Glutamatergic neuron (in vitro differentiated cells): ENCODE data around the gene PPM1L. TPM values are rescaled to one million over a fixed set of nuclear protein-coding genes. Genes with fewer than 3 reads are reported as not detected.

ENCODE experiments used
- DNase-seq: peaks from one replicate; pipeline ENCODE4 v3.0.0; 2022
- H3K27ac Mint-ChIP-seq: one replicate; pipeline ENCODE4 v1.8.0; 2020; ENCODE audit warnings: mild to moderate bottlenecking, mixed read lengths, inconsistent platforms; ENCODE audit not compliant: unreplicated experiment
- H3K27me3 Mint-ChIP-seq: one replicate; pipeline ENCODE4 v1.8.0; 2020; ENCODE audit warnings: mild to moderate bottlenecking, moderate library complexity, mixed read lengths, inconsistent platforms; ENCODE audit not compliant: unreplicated experiment
- H3K36me3 Mint-ChIP-seq: one replicate; pipeline ENCODE4 v1.8.0; 2020; ENCODE audit warnings: mild to moderate bottlenecking, mixed read lengths, inconsistent platforms; ENCODE audit not compliant: unreplicated experiment
- H3K4me1 Mint-ChIP-seq: one replicate; pipeline ENCODE4 v1.8.0; 2020; ENCODE audit warnings: mild to moderate bottlenecking, low read depth, mixed read lengths, inconsistent platforms; ENCODE audit not compliant: unreplicated experiment
- H3K4me3 Mint-ChIP-seq: one replicate; pipeline ENCODE4 v1.8.0; 2020; ENCODE audit warnings: mild to moderate bottlenecking, mixed read lengths, inconsistent platforms; ENCODE audit not compliant: unreplicated experiment
- H3K9me3 Mint-ChIP-seq: one replicate; pipeline ENCODE4 v1.8.0; 2020; ENCODE audit warnings: mild to moderate bottlenecking, moderate library complexity, mixed read lengths, inconsistent platforms; ENCODE audit not compliant: unreplicated experiment
- CTCF ChIP-seq: fragments of 200-600 bp; sonication (generic); IDR thresholded peaks from one replicate; pipeline ENCODE4 v1.5.0; 2021; ENCODE audit not compliant: partially characterized antibody, unreplicated experiment
- total RNA-seq: library from RNA; stranded (reverse); fragmentation: NEBNext Ultra II Directional; extraction: Animal tissue kit (Norgen Biotek cat#: 25700); gene quantifications from one replicate; pipeline ENCODE4 v1.2.1, GENCODE V29; 2021; ENCODE audit not compliant: unreplicated experiment

The PPM1L gene
- total RNA-seq, 1 donor from 2014 or later: 81.4 TPM

- Mint-ChIP-seq H3K27ac (no peak overlapping the region), H3K4me3 (no peak overlapping the region), H3K4me1 (peaks cover 8% of the 10 kb centered on the region), H3K27me3 (peaks cover 3% of the 10 kb centered on the region), H3K36me3 (no peaks in the 10 kb centered on the region), H3K9me3 (no peaks in the 10 kb centered on the region)
- TF ChIP-seq CTCF: no peak
- no peak for DNase-seq
These were observed 64.0 kb downstream of the PPM1L start for GRCh38 chr3:160820022-160820421.

- Mint-ChIP-seq H3K4me1 (peaks cover 8% of the 10 kb centered on the region), H3K9me3 (no peaks in the 10 kb centered on the region), H3K27me3 (peaks cover 3% of the 10 kb centered on the region), H3K36me3 (no peaks in the 10 kb centered on the region), H3K27ac (no peak overlapping the region), H3K4me3 (no peak overlapping the region)
- no peak for DNase-seq
- no peak for TF ChIP-seq CTCF
These were observed 64.4 kb downstream of the PPM1L start for GRCh38 chr3:160820430-160820829.

- no peak for DNase-seq
- H3K4me1 Mint-ChIP-seq: peaks cover 12% of the 10 kb centered on the region
- H3K4me3 Mint-ChIP-seq: no peak overlapping the region
- peaks cover 2% of the 10 kb centered on the region for H3K9me3 Mint-ChIP-seq
- peaks cover 3% of the 10 kb centered on the region for H3K27me3 Mint-ChIP-seq
- H3K36me3 Mint-ChIP-seq: peaks cover 4% of the 10 kb centered on the region
- H3K27ac Mint-ChIP-seq: no peak overlapping the region
- no peak for TF ChIP-seq CTCF
These were observed 66.9 kb downstream of the PPM1L start for GRCh38 chr3:160822936-160823335.

- no peak overlapping the region for H3K4me3 Mint-ChIP-seq
These were observed 69.3 kb downstream of the PPM1L start for GRCh38 chr3:160825311-160825800.

More at GRCh38 chr3:160825311-160825800, 69.3 kb downstream of the PPM1L start:
- H3K27ac Mint-ChIP-seq: no peak overlapping the region
- H3K36me3 Mint-ChIP-seq: peaks cover 4% of the 10 kb centered on the region
- DNase-seq: no peak
- TF ChIP-seq CTCF: no peak
- peaks cover 29% of the 10 kb centered on the region for H3K4me1 Mint-ChIP-seq
- peaks cover 2% of the 10 kb centered on the region for H3K9me3 Mint-ChIP-seq
- H3K27me3 Mint-ChIP-seq: peaks cover 5% of the 10 kb centered on the region
